GM12878 (cell line): ENCODE measurements around the gene STRA6. TPM values are rescaled to one million over a fixed set of nuclear protein-coding genes. Genes with fewer than 3 reads are reported as not detected.

ENCODE experiments used
- ATAC-seq: fragments of 200-7000 bp; cut with Tn5 transposase; 3 replicates; pipeline ENCODE4 v1.9.1; 2020; ENCODE audit warnings: mild to moderate bottlenecking, moderate library complexity
- BruUV-seq: library from RNA; stranded (reverse); fragments of 400-500 nt; replicated peaks from 2 replicates; lab custom pipeline; 2021; lab: Mats Ljungman, UMichigan
- CTCF ChIA-PET: fragments of 300-600 bp; sonication (Branson Sonifier 250); formaldehyde crosslinking; extraction: SDS; loops from one replicate; lab custom pipeline; 2021; ENCODE audit warnings: inconsistent platforms; lab: Yijun Ruan, JAX
- POLR2A ChIA-PET: fragments of 350-600 bp; formaldehyde crosslinking; extraction: SDS; loops from one replicate; lab custom pipeline; 2021; ENCODE audit warnings: inconsistent platforms; lab: Charles Lee
- RAD21 ChIA-PET: fragments of 300-600 bp; sonication (Branson Sonifier 250); formaldehyde crosslinking; loops from one replicate; lab custom pipeline; 2023; ENCODE audit warnings: antibody characterized with exemption; ENCODE audit not compliant: unreplicated experiment; lab: Charles Lee
- SMC1A ChIA-PET: fragments of 300-600 bp; sonication (Branson Sonifier 250); formaldehyde crosslinking; loops from one replicate; lab custom pipeline; 2023; ENCODE audit not compliant: unreplicated experiment, uncharacterized antibody; lab: Charles Lee
- DNase-seq: peaks from one replicate; pipeline ENCODE4 v3.0.0-alpha.2; 2011; ENCODE audit warnings: low read depth, low spot score
- FAIRE-seq: peaks from 3 replicates; lab custom pipeline; 2011; peaks lifted over from hg19 to GRCh38; lab: Jason Lieb, UNC
- H2AFZ ChIP-seq: 2 replicates; pipeline ENCODE4 v1.6.0; 2011; ENCODE audit warnings: low read depth, low read length, control low read depth; ENCODE audit not compliant: control insufficient read depth
- H3K27ac ChIP-seq: 2 replicates; pipeline ENCODE4 v1.5.1; 2011; ENCODE audit warnings: control low read depth; ENCODE audit not compliant: control insufficient read depth, insufficient read depth
- H3K27me3 ChIP-seq, 2 experiments: replicated peaks in 1 of 2; 2 replicates each; pipeline versions ENCODE4 v1.6.0 to v1.6.1; 2011; ENCODE audit warnings: low read length in 1 of 2; ENCODE audit not compliant: control insufficient read depth in 2 of 2, insufficient read depth in 2 of 2
- H3K36me3 ChIP-seq, 2 experiments: 2 replicates each; pipeline ENCODE4 v1.5.1; 2011; ENCODE audit warnings: low read length in 1 of 2; ENCODE audit not compliant: control insufficient read depth in 2 of 2, insufficient read depth in 2 of 2
- H3K4me1 ChIP-seq: 2 replicates; pipeline ENCODE4 v1.6.1; 2011; ENCODE audit warnings: mild to moderate bottlenecking, low read length, moderate library complexity, mixed read lengths; ENCODE audit not compliant: control insufficient read depth, insufficient read depth
- H3K4me2 ChIP-seq: 2 replicates; pipeline ENCODE4 v1.6.0; 2011; ENCODE audit warnings: control low read depth; ENCODE audit not compliant: control insufficient read depth, insufficient read depth
- H3K4me3 ChIP-seq: fragments of 200-600 bp; sonication (generic); 2 replicates; pipeline ENCODE4 v1.5.1; 2016
- H3K79me2 ChIP-seq: 2 replicates; pipeline ENCODE4 v1.6.0; 2011; ENCODE audit warnings: low read length; ENCODE audit not compliant: control insufficient read depth, insufficient read depth
- H3K9ac ChIP-seq: 2 replicates; pipeline ENCODE4 v1.8.0; 2011; ENCODE audit warnings: low read length, control low read depth, mixed read lengths; ENCODE audit not compliant: control insufficient read depth, insufficient read depth
- H3K9me3 ChIP-seq: replicated peaks from 3 replicates; pipeline ENCODE4 v1.5.1; 2011; ENCODE audit warnings: mild to moderate bottlenecking, low read length; ENCODE audit not compliant: control insufficient read depth, insufficient read depth
- H4K20me1 ChIP-seq: 2 replicates; pipeline ENCODE4 v1.6.0; 2011; ENCODE audit not compliant: control insufficient read depth, insufficient read depth
- CBX5 ChIP-seq: sonication (generic); IDR thresholded peaks from 2 replicates; pipeline ENCODE4 v1.6.1; 2016; ENCODE audit warnings: low read depth, moderate library complexity, mild to moderate bottlenecking, inconsistent platforms
- CHD1 ChIP-seq: IDR thresholded peaks from 2 replicates; pipeline ENCODE4 v1.6.1; 2012; ENCODE audit warnings: low read depth, low read length, improper control_type of control experiment
- CHD4 ChIP-seq: fragments of 200-600 bp; sonication (generic); IDR thresholded peaks from 2 replicates; pipeline ENCODE4 v1.6.1; 2016; ENCODE audit warnings: mild to moderate bottlenecking
- DPF2 ChIP-seq: fragments of 450-650 bp; IDR thresholded peaks from 2 replicates; pipeline ENCODE4 v1.6.1; 2017; ENCODE audit warnings: mild to moderate bottlenecking
- EZH2 ChIP-seq: IDR thresholded peaks from 2 replicates; pipeline ENCODE4 v1.6.1; 2012; ENCODE audit warnings: low read depth, mild to moderate bottlenecking, control low read depth, inconsistent platforms, low read length, borderline replicate concordance; ENCODE audit not compliant: control insufficient read depth
- HDAC6 ChIP-seq: fragments of 200-600 bp; sonication (generic); IDR thresholded peaks from one replicate; pipeline ENCODE4 v1.8.0; 2017; ENCODE audit warnings: antibody characterized with exemption; ENCODE audit not compliant: unreplicated experiment
- IRF4 ChIP-seq: IDR thresholded peaks from 2 replicates; pipeline ENCODE4 v1.6.1; 2011; ENCODE audit warnings: low read depth, low read length
- MXI1 ChIP-seq: fragments of 150-350 bp; IDR thresholded peaks from 2 replicates; pipeline ENCODE4 v1.6.1; 2011; ENCODE audit warnings: low read depth, mild to moderate bottlenecking, inconsistent platforms, low read length, improper control_type of control experiment
- SMAD1 ChIP-seq: fragments of 450-650 bp; IDR thresholded peaks from 2 replicates; pipeline ENCODE4 v1.6.1; 2018; ENCODE audit warnings: mild to moderate bottlenecking, low read depth; ENCODE audit not compliant: partially characterized antibody
- WGBS: methylation state at CpG from one replicate; pipeline ENCODE4 v1.1.6; 2016; ENCODE audit warnings: low lambda C conversion rate; ENCODE audit not compliant: insufficient replicate concordance, insufficient coverage; ENCODE audit errors: missing lambda C conversion rate; 5-methylcytosine and 5-hydroxymethylcytosine counted together
- in situ Hi-C: fragments of 300-500 bp; cut with MboI; formaldehyde crosslinking; loops from 9 replicates; pipeline ENCODE4 v1.14.3; 2018; ENCODE audit warnings: mixed read lengths
- intact Hi-C: fragments of 100-400 bp; cut with micrococcal nuclease; formaldehyde crosslinking; loops from one replicate; pipeline ENCODE4 v1.14.2; 2022; ENCODE audit not compliant: unreplicated experiment
- polyA plus RNA-seq, 11 experiments: library from polyadenylated mRNA; depleted of rRNA in 4 of 11; unstranded in 6 of 11; stranded (reverse) in 5 of 11; fragments of >200 nt; fragmentation: Nextera tagmentation in 4 of 11; fragmentation: Illumina TruSeq in 1 of 11; extraction: Ambion mirVana in 4 of 11; extraction: Trizol in 1 of 11; gene quantifications; 1 replicate in 1 of 11; 2 replicates in 10 of 11; pipeline versions ENCODE4 v1.2.1 to v1.2.3, GENCODE V29; 2011 to 2016; ENCODE audit warnings: inconsistent platforms in 2 of 11, missing spikeins in 2 of 11, low read depth in 1 of 11
- total RNA-seq, 4 experiments: library from RNA; depleted of rRNA in 3 of 4; stranded (reverse); fragments of >200 nt in 3 of 4; fragmentation: Illumina TruSeq in 1 of 4; extraction: Trizol in 1 of 4; gene quantifications; 2 replicates each; pipeline versions ENCODE4 v1.2.1 to v1.2.3, GENCODE V29; 2013 to 2021
- TF ChIP-seq, protein P1 (sequence below): fragments of 450-650 bp; IDR thresholded peaks from 2 replicates; pipeline ENCODE4 v1.6.1; 2016; ENCODE audit warnings: mild to moderate bottlenecking, moderate library complexity, borderline replicate concordance

STRA6 gene
- total and polyA plus RNA-seq, 10 of the 15 experiments (the other 5 are each of a cell fraction or from before 2014, with no cell fraction given), result 0.31 to 10.8 (median 5.8) TPM

DNA sequence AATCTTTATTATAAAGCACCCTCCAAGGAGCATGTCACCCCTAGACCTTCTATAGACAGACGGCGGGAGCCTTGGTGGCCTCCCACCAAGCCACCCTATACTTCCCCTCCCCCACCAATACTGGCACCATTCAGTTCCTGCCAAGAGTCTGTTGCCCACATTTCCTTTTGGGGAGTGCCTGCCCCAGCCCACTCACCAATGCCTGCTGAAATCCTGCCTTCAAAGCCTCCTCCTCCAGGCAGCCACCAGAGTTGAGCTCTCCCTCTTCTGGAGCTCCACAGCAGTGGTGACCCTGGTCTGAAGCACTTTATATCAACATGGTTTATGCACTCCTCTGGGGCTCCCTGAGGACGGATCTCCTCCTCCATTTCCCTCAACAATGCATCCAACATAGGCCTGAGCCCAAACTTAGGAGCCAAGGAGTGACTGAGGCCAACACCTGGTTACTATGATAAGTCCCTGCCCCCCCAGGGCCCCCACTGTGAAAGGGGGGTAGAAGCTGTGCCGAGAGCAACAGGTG lies 42.3 kb upstream of the STRA6 start:
- Histone ChIP-seq H3K4me1 (no peaks in the 10 kb centered on the region; the same call in 1 of the 2 replicates), H3K9me3 (no peaks in the 10 kb centered on the region), H3K36me3 (no peaks in the 10 kb centered on the region), H2AFZ (no peak overlapping the region), H3K9ac (no peak overlapping the region), H3K27me3 (no peaks in the 10 kb centered on the region; a peak in 1 of 4 replicates), H3K4me2 (no peak overlapping the region), H4K20me1 (no peaks in the 10 kb centered on the region), H3K79me2 (no peaks in the 10 kb centered on the region), H3K4me3 (no peak overlapping the region), H3K27ac (no peak overlapping the region)
- WGBS, result 47% methylated on average over 4 of the region's 4 CpGs
- POLR2A ChIA-PET, result no interaction called here
- no peak for TF ChIP-seq EZH2
- TF ChIP-seq DPF2, result no peak
- TF ChIP-seq SMAD1, result no peak
- CTCF ChIA-PET, result interaction anchor here (1.4 kb wide), 1 partner anchor 66 kb away, joined by 3 read pairs; no protein-coding TSS in a partner anchor
- in situ Hi-C loops, result no loop called here
- SMC1A ChIA-PET, result no interaction called here
- DNase-seq (no peak), FAIRE-seq (no peak), ATAC-seq (no peak)
- RAD21 ChIA-PET, result no interaction called here
- BruUV-seq, result no TSS peak
- intact Hi-C loops, result no loop called here

DNA sequence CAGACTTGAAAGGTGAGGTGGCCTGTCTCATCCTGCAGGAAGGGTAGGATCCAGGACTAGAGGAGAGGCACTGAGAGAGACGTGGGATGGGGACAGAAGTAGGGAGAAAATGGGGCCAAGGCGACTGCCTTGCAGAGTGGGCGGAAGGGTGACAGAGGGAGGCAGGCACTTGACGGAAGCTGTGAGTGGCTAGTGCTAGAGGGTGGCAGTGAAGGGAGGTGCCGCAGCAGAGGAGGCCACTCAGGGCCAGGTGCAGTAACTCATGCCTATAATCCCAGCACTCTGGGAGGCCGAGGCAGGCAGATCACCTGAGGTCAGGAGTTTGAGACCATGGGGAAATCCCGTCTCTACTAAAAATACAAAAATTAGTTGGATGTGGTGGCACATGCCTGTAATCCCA lies 40.8 kb upstream of the STRA6 start:
- no TSS peak for BruUV-seq
- Histone ChIP-seq H2AFZ (no peak overlapping the region), H3K27me3 (no peaks in the 10 kb centered on the region; a peak in 1 of 4 replicates), H4K20me1 (no peaks in the 10 kb centered on the region), H3K36me3 (no peaks in the 10 kb centered on the region), H3K9ac (no peak overlapping the region), H3K4me2 (no peak overlapping the region), H3K79me2 (no peaks in the 10 kb centered on the region), H3K27ac (no peak overlapping the region), H3K4me1 (no peaks in the 10 kb centered on the region; the same call in 1 of the 2 replicates), H3K9me3 (no peaks in the 10 kb centered on the region), H3K4me3 (no peak overlapping the region)
- ATAC-seq (no peak), DNase-seq (no peak), FAIRE-seq (no peak)
- intact Hi-C loops, result no loop called here
- 37% methylated on average over 7 of the region's 7 CpGs for WGBS
- in situ Hi-C loops, result no loop called here
- POLR2A ChIA-PET, result no interaction called here
- SMC1A ChIA-PET, result no interaction called here
- CTCF ChIA-PET, result interaction anchor here (0.5 to 1.4 kb wide), 3 partner anchors 67 to 574 kb away, joined by 3 to 4 read pairs (median 3); no protein-coding TSS in a partner anchor
- TF ChIP-seq, protein P1, sequence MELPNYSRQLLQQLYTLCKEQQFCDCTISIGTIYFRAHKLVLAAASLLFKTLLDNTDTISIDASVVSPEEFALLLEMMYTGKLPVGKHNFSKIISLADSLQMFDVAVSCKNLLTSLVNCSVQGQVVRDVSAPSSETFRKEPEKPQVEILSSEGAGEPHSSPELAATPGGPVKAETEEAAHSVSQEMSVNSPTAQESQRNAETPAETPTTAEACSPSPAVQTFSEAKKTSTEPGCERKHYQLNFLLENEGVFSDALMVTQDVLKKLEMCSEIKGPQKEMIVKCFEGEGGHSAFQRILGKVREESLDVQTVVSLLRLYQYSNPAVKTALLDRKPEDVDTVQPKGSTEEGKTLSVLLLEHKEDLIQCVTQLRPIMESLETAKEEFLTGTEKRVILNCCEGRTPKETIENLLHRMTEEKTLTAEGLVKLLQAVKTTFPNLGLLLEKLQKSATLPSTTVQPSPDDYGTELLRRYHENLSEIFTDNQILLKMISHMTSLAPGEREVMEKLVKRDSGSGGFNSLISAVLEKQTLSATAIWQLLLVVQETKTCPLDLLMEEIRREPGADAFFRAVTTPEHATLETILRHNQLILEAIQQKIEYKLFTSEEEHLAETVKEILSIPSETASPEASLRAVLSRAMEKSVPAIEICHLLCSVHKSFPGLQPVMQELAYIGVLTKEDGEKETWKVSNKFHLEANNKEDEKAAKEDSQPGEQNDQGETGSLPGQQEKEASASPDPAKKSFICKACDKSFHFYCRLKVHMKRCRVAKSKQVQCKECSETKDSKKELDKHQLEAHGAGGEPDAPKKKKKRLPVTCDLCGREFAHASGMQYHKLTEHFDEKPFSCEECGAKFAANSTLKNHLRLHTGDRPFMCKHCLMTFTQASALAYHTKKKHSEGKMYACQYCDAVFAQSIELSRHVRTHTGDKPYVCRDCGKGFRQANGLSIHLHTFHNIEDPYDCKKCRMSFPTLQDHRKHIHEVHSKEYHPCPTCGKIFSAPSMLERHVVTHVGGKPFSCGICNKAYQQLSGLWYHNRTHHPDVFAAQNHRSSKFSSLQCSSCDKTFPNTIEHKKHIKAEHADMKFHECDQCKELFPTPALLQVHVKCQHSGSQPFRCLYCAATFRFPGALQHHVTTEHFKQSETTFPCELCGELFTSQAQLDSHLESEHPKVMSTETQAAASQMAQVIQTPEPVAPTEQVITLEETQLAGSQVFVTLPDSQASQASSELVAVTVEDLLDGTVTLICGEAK, result no peak
- TF ChIP-seq HDAC6, result no peak
- no peak for TF ChIP-seq CHD4
- TF ChIP-seq CHD1, result no peak
- no peak for TF ChIP-seq IRF4
- no peak for TF ChIP-seq MXI1
- no peak for TF ChIP-seq CBX5
- RAD21 ChIA-PET, result no interaction called here
